ENCODE measurements around the gene SLC4A4.

Gene SLC4A4

GRCh38 chr4:71382900-71383560, 44.2 kb downstream of the SLC4A4 start:
- TF ChIP-seq RAD21 (IDR thresholded peaks at IDR 0.05; ENCODE audit: low read depth) (no peak), TCF12 (IDR thresholded peaks at IDR 0.05; ENCODE audit: low read depth) (no peak), MAX (IDR thresholded peaks at IDR 0.05) (no peak), YY1 (IDR thresholded peaks at IDR 0.05; ENCODE audit: low read depth) (no peak)

- TF ChIP-seq CEBPB (IDR thresholded peaks at IDR 0.05): peak; percentile 41; the same call in 1 of the 2 replicates
- no peak for TF ChIP-seq TCF12 (IDR thresholded peaks at IDR 0.05; ENCODE audit: low read depth)
Measured at GRCh38 chr4:71383984-71384383, 45.2 kb downstream of the SLC4A4 start.

- TF ChIP-seq CEBPB (IDR thresholded peaks at IDR 0.05): no peak
- no peak for TF ChIP-seq EP300 (IDR thresholded peaks at IDR 0.05; ENCODE audit: borderline replicate concordance)
- TF ChIP-seq RAD21 (IDR thresholded peaks at IDR 0.05; ENCODE audit: low read depth): no peak
- no peak for TF ChIP-seq EGR1 (IDR thresholded peaks at IDR 0.05)
- no peak for TF ChIP-seq YY1 (IDR thresholded peaks at IDR 0.05; ENCODE audit: low read depth)
- no peak for TF ChIP-seq NFIC (IDR thresholded peaks at IDR 0.05)
- TF ChIP-seq CREB1 (IDR thresholded peaks at IDR 0.05; ENCODE audit: low read depth): no peak
- no peak for TF ChIP-seq TAF1 (IDR thresholded peaks at IDR 0.05; ENCODE audit: low read depth)
- no peak for TF ChIP-seq ZBTB7A (IDR thresholded peaks at IDR 0.05; ENCODE audit: low read depth)
- no peak for TF ChIP-seq FOXM1 (IDR thresholded peaks at IDR 0.05; ENCODE audit: borderline replicate concordance, low read depth)
- no peak for TF ChIP-seq REST (IDR thresholded peaks at IDR 0.05; ENCODE audit: low read depth)
- TF ChIP-seq TCF12 (IDR thresholded peaks at IDR 0.05; ENCODE audit: low read depth): no peak
- no peak for TF ChIP-seq TEAD4 (IDR thresholded peaks at IDR 0.05)
- no peak for TF ChIP-seq USF1 (IDR thresholded peaks at IDR 0.05)
- no peak for TF ChIP-seq MAX (IDR thresholded peaks at IDR 0.05)
Measured at GRCh38 chr4:71389149-71389827, 50.5 kb downstream of the SLC4A4 start.

GRCh38 chr4:71392109-71392508, 53.3 kb downstream of the SLC4A4 start:
- TF ChIP-seq REST (IDR thresholded peaks at IDR 0.05; ENCODE audit: low read depth) (no peak), CREB1 (IDR thresholded peaks at IDR 0.05; ENCODE audit: low read depth) (no peak), NFIC (IDR thresholded peaks at IDR 0.05) (no peak), MAX (IDR thresholded peaks at IDR 0.05) (no peak), TCF12 (IDR thresholded peaks at IDR 0.05; ENCODE audit: low read depth) (no peak), EGR1 (IDR thresholded peaks at IDR 0.05) (no peak), FOXM1 (IDR thresholded peaks at IDR 0.05; ENCODE audit: borderline replicate concordance, low read depth) (no peak)

GRCh38 chr4:71396382-71396781, 57.6 kb downstream of the SLC4A4 start:
- TF ChIP-seq CREB1 (IDR thresholded peaks at IDR 0.05; ENCODE audit: low read depth) (no peak), TEAD4 (IDR thresholded peaks at IDR 0.05) (no peak), ZBTB7A (IDR thresholded peaks at IDR 0.05; ENCODE audit: low read depth) (no peak)

- TF ChIP-seq MAX (IDR thresholded peaks at IDR 0.05) (no peak), TCF12 (IDR thresholded peaks at IDR 0.05; ENCODE audit: low read depth) (no peak), TAF1 (IDR thresholded peaks at IDR 0.05; ENCODE audit: low read depth) (no peak), USF1 (IDR thresholded peaks at IDR 0.05) (no peak), CREB1 (IDR thresholded peaks at IDR 0.05; ENCODE audit: low read depth) (no peak), FOXM1 (IDR thresholded peaks at IDR 0.05; ENCODE audit: borderline replicate concordance, low read depth) (no peak), ZBTB7A (IDR thresholded peaks at IDR 0.05; ENCODE audit: low read depth) (no peak), TEAD4 (IDR thresholded peaks at IDR 0.05) (no peak), RAD21 (IDR thresholded peaks at IDR 0.05; ENCODE audit: low read depth) (no peak), NFIC (IDR thresholded peaks at IDR 0.05) (no peak), EP300 (IDR thresholded peaks at IDR 0.05; ENCODE audit: borderline replicate concordance) (no peak), REST (IDR thresholded peaks at IDR 0.05; ENCODE audit: low read depth) (no peak)
Measured at GRCh38 chr4:71400810-71401209, 62.0 kb downstream of the SLC4A4 start.
